GM15510 (cell line): ENCODE results near the gene KNL1.

Source experiments
- POLR2A ChIP-seq: IDR thresholded peaks from 3 replicates; pipeline ENCODE4 v1.6.1; 2011; ENCODE audit warnings: borderline replicate concordance; ENCODE audit not compliant: insufficient read length; ENCODE audit errors: extremely low read depth

The KNL1 gene

DNA sequence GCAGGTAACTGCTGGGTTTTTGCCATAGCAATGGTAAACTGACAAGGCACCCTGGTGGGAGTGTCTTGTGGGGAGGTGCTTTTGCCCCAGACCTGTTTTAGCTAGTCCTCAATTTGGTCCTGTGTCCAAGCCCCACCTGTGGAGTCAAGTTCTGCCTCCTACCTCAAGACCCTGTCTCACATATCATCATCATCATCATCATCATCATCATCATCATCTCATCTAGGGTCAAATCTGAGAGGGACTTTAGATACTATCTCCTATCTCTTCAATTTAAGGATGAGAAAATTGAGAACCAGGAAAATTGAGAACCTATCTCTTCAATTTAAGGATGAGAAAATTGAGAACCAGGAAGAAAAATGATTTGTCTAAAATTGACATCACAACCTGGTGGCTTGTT is 9.9 kb downstream of the KNL1 start:
- no peak for TF ChIP-seq POLR2A

DNA sequence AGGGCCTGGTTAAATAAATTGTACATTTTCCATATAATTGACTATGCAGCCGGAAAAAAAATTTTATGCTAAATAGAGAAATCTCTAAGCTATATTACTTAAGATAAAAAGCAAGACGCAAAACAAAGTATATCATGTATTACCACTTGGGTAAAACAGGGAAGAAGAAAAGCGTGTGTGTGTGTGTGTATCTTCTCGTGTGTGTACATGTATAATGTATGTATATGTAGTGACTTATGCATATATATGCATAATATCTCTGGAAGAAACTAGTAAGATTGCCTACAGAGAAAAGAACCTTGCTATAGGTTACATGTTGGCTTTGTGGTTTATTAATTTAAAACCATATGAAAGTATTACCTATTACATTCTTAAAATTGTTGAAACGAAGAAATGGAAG is 19.0 kb downstream of the KNL1 start:
- TF ChIP-seq POLR2A: no peak

DNA sequence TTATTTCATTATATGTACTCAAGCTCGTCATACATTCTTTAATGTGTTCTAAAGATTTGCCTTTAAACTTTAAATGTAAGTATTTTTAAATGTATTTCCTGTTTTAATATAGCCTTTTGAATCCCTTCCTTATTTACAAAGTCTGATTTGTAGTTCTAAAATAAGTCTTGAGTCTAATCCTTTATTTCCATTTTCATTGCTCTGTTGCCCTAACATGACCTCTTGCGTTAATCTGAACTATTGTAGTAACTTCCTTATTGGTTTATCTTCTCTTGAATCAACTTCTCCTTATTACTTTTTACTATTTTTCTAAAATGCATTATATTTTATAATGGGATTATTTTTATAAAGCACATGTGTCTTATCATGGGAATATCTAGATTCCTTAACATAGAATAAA is 24.0 kb downstream of the KNL1 start:
- no peak for TF ChIP-seq POLR2A

DNA sequence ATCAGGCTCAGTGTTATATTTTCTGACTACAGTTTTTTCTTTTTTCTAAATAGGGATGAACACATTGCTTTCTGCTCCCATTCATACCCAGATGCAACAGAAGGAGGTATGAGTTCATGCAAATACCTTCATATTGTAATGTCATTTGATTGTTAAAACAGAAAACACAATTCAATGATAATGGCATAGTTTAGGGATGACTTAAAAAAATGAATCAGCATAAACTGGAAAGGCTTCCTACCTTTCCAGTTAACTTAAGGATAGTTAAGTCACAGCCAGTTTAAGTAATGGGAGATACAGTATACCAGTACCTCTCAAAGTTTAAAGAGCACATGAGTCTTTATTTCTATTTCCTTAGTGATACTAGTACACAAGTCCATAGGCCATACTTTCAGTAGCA is 24.9 kb downstream of the KNL1 start:
- no peak for TF ChIP-seq POLR2A

DNA sequence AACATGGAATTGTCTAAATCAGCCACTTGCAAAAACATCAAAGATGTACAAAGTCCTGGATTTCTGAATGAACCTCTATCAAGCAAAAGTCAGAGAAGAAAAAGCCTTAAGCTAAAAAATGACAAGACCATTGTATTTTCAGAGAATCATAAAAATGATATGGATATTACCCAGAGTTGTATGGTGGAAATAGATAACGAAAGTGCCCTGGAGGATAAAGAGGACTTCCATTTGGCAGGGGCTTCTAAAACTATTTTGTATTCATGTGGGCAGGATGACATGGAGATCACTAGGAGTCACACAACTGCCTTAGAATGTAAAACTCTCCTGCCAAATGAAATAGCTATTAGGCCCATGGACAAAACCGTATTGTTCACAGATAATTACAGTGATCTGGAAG is 29.3 kb downstream of the KNL1 start:
- no peak for TF ChIP-seq POLR2A

DNA sequence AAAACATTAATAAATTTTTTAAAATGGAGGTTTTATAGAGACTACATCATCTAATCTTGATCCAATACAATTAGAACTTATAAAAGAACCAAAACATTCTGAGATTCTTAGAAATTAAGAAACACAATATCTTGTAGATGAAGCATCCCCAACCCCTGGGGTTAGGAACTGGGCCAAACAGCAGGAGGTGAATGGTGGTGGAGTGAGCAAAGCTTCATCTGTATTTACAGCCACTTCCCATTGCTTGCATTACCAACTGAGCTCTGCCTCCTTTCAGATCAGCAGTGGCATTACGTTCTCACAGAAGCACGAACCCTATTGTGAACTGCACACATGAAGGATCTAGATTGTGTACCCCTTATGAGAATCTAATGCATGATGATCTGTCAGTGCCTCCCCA is 36.3 kb downstream of the KNL1 start:
- no peak for TF ChIP-seq POLR2A

DNA sequence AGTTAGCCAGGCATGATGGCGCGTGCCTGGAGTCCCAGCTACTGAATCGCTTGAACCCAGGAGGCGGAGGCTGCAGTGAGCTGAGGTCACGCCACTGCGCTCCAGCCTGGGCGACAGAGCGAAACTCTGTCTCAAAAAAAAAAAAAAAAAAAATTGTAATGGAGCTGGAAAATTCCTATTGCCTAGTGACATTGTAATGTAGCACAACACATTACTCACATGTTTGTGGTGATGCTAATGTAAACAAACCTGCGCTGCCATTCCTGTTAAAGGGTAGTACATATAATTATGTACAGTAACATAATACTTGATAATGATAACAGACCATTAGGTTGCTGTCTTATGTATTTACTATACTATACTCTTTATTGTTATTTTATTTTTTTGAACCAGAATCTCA is 39.1 kb downstream of the KNL1 start:
- TF ChIP-seq POLR2A: no peak

DNA sequence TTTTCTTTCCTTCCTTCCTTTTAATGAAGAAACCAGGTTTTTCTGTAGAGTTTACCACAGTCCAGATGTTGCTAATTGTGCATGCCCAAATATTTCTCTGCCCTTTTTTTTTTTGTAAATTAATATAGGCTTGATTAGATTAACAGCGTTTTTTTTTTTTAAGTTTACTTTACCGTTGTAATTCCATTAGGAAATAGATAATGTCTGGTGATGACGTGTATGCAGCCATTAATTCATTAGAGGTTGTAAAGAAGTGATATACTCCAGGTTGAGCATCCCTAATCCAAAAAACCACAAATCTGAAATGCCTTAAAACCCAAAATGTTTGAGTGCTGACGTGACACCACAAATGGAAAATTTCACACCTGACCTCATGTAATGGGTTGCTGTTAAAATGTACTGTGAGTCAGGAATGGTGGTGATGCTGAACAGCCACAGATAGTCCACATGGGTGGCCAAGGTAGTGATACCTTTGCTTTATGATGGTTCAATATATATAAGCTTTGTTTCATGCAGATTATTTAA is 43.2 kb downstream of the KNL1 start:
- TF ChIP-seq POLR2A: no peak

DNA sequence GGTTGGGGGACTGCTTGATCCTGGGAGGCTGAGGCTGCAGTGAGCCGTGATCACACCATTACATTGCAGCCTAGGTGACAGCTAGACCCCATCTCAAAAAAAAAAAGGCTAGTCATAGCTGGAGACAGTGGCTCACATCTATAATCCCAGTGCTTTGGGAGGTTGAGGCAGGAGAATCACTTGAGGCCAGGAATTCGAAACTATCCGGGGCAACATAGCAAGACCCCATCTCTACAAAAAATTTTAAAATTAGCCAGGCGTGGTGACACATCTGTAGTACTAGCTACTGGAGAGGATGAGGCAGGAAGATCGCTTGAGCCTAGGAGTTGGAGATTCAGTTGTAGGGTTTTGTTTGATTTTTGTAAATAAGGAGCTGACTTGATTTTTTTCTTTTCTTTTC is 45.6 kb downstream of the KNL1 start:
- no peak for TF ChIP-seq POLR2A

DNA sequence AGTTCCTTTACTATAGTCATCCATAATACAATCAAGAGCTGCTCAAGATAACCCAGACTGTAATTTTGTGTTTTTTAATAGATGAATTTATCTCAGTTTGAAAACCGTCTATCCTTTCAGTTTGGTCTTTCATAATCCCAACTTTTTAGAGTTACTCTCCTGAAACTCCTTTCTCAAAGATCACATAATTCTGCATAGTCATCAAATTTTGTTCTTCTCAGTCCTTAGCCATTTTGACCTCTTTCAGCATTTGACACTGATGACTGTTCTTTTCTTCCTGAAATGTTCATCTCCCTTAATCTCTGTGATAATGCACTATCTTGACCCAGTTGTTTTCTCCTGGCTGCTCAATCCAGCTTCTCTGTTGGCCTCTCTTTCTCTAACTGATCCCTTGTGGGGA is 53.5 kb downstream of the KNL1 start:
- TF ChIP-seq POLR2A: no peak

DNA sequence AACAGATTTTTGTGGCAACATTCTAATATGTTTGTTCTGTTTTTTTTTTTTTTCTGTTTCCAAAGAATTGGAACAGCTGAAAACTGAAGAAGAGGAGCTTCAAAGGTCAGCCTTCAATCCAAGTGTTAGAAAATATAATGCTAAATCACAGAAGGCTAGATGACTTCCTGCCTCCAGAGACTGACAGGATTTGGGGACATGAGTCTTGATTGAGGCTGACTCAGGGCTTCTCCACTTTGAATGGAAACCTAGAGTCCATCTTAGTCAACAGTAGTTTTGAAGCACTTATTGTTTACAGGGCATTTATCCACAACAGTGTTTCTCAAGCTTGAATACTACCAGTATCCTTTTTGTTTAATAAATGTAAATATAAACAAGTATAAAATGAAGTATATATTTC is 56.4 kb downstream of the KNL1 start:
- no peak for TF ChIP-seq POLR2A

DNA sequence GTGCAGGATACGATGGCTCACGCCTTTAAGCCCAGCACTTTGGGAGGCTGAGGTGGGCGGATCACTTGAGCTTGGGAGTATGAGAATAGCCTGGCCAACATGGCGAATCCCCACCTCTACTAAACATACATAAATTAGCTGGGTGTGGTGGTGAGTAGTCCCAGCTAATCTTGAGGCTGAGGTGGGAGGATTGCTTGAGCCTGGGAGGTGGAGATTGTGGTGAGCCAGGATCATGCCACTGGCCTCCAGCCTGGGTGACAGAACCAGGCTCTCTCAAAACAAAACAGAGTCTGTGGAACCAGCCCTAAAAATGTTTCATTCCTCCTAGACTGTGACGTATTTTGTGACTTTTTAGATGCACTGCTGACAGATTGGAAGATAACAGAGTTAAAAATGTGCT is 66.6 kb downstream of the KNL1 start:
- no peak for TF ChIP-seq POLR2A

DNA sequence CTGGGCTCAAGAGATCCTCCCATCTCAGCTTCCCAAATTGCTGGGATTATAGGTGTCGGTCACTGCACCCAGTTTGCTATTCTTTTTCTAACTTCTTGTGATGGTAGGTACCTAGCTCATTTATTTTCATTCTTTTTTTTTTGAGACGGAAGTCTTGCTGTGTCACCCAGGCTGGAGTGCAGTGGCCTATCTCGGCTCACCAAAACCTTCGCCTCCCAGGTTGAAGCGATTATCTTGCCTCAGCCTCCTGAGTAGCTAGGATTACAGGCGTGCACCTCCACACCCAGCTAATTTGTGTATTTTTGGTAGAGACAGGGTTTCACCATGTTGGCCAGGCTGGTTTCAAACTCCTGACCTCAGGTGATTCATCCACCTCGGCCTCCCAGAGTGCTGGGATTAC is 70.9 kb downstream of the KNL1 start:
- TF ChIP-seq POLR2A: no peak

DNA sequence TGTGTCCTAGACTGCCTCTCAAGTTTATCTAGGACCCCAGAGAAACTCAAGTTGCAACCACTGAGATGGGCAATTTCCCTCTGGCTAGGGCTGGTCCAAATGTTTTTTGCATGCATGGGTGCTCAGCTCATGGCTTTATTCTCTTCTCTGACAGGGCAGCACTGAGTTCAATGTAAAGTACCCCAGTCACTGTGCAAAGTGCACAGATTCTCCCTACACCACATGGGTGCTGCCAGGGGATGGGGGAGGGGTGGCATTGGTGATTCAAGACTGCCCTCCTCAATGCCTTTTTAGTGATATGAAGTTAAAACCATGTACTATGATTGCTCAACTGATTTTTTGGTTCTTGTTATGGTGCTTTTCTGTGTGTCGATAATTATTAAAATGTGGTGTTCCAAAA is 86.1 kb downstream of the KNL1 start:
- TF ChIP-seq POLR2A: no peak

DNA sequence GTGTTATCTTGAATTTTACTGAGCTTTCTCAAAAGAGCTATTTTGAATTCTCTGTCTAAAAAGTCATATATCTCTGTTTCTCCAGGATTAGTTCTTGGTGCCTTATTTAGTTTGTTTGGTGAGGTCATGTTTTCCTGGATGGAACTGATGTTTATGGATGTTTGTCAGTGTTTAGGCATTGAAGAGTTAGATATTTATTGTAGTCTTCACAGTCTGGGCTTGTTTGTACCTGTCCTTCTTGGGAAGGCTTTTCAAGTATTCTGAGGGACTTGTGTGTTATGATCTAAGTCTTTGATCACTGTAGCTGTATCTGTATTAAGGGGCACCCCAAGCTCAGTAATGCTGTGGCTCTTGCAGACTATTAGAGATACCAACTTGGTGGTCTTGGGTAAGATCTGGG is 90.3 kb downstream of the KNL1 start:
- no peak for TF ChIP-seq POLR2A

DNA sequence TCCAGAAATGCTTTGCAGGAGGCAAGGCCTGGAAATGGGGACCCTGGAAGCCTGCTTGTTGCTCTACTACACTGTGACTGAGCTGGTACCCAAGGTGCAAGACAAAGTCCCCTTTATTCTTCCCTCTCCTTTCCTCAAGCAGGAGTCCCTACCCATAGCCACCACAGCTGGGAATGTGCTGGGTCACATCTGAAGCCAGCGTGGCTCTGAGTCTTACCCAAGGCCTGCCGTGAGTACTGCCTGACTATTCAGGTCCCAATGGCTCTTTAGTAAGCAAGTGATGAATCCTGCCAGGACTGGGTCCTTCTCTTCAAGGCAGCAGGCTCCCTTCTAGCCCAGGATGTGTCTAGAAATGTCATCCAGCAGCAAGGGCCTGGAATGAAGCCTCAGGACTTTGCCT is 91.3 kb downstream of the KNL1 start:
- TF ChIP-seq POLR2A: no peak
